GM15510 (cell line): Measurements from ENCODE around the gene CFAP410.
A peak's percentile ranks its signal among the peaks of the same experiment; 100 is the strongest.

Experiments used
- POLR2A ChIP-seq: IDR thresholded peaks from 3 replicates; pipeline ENCODE4 v1.6.1; 2011; ENCODE audit warnings: borderline replicate concordance; ENCODE audit not compliant: insufficient read length; ENCODE audit errors: extremely low read depth

CFAP410 gene

DNA sequence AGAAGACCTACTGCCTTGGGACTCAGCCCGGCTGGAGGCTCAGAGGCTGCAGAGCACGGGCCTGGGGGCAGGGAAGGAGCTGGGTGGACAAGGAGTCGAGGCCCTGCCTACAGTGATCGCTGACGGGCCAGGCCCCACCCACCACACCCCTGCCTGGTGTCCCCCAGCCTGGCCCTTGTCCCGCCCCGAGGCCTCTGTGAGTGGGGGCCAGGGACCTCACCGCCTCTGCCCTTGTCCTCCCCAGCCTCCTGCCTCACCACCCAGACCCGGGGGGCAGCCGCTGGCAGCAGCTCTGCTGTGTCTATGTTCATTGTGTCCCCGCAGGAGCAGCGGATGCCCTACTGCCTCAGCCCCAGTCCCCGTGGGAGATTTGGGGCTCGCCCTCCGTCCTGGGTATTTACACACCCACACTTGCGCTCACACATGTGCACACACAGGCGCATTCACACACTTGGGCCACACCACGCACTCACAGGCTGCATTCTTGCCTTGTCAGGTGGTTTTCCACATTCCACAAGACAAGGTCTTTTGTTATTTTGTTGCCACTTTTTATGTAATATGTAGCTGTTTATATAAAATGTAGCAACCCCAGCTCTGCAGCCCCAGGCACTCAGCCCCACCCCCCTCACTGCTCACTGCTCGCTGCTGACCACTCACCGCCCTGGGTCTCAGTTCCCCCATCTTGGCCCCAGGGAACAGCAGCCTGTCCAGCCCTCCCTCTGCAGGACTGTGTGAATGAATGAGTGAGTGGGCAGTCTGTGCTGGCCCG is 32.1 kb downstream of the CFAP410 start:
- TF ChIP-seq POLR2A, result no peak

DNA sequence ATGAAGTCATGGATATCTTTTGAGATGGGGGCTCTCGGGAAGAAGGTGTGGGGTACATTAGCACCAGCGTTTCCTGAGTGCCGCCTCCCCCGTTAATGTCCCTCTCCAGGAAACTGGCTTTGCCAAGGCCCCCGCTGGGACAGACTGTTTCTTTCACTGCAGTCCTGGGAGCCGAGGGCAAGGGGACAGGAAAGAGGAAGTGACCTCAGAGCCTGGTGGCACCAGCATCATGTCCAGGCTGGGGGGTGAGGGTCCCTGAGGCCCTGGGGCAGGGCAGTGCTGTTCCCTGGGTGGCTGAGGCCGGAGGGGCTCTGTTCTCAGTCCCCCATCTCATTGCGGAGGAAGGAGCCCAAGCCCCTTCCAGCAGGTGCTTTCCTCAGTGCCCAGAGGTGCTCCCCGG is 33.5 kb downstream of the CFAP410 start:
- TF ChIP-seq POLR2A, result no peak

DNA sequence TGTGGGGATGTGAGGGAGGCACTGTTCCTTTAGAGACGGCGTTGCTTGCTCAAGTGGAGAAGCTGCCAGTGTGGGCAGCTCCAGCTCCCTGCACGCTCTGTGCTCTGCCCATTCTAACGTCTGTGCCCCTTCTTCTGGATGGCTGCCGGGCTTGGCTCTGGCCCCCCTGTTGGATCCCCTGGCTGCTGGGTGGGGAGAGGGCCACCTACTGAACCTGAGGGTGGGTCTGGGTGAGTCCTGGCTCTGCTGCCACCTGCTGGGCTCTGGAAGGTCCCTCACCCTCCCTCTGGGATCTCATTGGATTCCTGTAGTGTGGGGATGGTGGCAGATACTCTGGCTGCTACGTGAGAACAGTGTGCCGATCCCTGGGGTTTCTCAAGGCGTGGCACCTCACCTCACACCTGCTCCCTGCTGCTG is 34.3 kb downstream of the CFAP410 start:
- TF ChIP-seq POLR2A, result no peak

DNA sequence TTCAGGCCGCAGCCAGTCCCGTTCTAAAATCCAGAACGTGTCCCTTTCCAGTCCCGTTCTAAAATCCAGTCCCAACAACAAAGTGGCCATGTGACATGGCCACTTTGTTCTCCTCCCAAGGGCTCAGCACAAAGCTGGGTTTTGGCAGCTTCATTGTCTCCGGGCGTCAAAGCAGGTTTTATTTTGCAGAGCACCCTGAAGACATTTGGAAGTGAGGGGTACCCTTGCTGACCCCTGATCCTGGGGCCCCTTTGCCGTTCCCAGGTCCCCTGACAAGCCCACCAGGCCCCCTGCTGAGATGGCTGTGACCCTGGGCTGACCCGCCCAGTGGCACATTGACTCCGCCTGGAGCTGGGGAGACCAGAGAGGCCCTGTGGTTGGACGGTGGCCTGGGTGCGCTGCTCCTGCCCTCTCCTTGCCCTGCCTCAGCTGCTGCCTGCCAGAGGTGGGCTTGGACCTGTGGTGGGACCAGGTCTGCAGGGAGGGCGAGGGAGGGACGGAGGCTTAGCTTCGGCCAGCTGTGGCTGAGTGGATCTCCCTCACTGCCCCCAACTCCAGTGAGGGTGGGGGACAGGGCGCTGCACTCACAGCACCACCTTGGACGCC is 35.1 kb downstream of the CFAP410 start:
- TF ChIP-seq POLR2A, result no peak

DNA sequence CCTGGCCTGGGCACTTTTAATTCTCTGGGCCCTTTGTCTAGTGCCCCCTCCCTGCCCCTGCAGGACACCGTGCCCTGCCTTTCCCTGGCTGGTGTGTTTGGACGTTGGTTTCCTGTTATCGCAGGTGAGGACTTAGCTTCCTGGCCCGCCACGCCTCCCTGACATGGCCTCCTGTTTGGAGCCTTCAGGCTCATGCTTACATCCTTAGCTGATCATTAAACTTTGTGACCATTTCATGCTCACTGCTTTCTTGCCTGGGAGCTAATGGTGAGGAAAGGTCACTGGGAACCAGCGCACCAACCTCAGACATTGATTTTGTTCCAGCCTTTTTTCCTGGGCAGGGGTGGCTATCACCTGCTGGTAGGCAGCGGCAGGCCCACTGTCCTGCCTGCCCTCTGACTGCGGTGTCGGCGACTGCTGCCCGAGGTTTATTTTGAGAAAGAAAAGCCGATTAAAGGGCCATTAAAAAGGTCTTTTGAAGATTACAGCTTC is 35.7 kb downstream of the CFAP410 start:
- TF ChIP-seq POLR2A, result no peak

DNA sequence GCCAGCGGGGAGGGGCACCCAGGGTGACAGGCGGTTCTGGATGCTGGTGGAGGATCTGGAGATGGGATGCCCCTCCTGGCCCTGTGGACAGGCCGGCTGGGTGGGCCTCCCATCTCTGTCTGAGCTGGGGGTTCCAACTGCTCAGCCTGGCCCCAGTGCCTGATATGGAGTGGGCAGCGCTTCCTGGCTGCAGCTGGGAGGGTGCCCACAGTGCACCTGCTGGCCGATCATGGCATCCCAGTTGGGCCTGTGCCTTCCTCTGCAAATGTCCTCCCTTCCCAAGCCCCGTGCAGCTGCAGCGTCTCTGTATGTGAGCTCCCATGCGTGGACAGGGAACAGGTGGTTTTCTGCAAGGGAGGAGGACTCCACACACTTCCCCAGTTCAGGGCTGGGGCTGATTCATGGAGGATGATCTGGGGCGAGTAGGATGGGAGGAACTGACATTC is 37.2 kb downstream of the CFAP410 start:
- TF ChIP-seq POLR2A, result no peak

DNA sequence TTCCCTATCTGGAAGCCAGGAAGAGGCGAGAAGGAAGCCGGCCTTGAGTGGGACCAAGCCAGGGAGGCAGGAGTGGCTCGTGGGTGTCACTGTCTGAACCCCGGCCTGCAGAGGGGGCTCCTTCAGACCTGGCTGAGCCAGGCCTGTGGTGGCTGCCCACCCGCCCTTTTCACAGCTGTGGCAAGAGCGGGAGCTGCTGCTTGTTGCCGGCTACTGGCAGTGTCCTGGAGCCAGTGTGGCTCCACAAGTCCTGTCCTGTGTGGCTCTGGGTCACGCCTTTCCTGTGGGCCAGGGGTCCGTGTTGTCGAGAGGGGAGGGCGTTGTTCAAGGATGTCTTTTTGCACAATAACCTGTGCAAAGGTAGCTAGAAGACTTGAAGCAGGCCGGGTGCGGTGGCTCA is 38.0 kb downstream of the CFAP410 start:
- TF ChIP-seq POLR2A, result no peak

DNA sequence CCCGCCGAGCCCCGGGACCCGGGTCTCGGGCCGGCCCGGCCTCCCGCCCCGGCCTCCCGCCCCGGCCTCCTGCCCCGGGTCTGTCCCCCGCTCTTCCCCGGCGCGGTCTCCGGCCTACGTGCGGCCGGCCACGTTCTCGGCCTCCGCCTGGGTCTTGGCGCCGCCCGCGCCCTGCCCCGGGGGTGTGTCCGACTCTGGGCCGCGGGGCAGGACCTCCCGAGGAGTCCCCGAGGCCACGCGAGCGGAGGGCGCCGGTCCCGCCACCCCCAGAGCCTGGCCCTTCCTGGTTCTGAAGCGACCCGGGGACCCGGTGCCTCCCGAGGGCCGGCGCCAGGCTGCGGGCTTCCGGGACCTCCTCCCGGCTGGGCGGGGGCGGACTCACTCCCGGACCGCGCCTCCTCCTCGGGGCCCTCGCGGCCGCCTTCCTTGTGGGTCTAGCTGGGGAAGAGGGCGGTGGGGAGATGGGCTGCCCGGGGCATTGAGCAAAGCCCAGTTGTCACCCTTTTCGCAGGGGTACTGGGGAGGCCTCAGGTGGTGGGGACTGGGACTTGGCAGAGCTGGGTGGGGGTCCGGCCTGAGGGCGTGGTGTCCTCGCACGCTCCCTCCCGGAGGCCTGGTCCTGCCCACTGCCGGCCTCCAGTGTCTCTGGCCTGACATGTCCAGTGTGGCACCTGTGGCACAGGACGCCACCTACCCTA is 38.8 kb downstream of the CFAP410 start:
- no peak for TF ChIP-seq POLR2A

DNA sequence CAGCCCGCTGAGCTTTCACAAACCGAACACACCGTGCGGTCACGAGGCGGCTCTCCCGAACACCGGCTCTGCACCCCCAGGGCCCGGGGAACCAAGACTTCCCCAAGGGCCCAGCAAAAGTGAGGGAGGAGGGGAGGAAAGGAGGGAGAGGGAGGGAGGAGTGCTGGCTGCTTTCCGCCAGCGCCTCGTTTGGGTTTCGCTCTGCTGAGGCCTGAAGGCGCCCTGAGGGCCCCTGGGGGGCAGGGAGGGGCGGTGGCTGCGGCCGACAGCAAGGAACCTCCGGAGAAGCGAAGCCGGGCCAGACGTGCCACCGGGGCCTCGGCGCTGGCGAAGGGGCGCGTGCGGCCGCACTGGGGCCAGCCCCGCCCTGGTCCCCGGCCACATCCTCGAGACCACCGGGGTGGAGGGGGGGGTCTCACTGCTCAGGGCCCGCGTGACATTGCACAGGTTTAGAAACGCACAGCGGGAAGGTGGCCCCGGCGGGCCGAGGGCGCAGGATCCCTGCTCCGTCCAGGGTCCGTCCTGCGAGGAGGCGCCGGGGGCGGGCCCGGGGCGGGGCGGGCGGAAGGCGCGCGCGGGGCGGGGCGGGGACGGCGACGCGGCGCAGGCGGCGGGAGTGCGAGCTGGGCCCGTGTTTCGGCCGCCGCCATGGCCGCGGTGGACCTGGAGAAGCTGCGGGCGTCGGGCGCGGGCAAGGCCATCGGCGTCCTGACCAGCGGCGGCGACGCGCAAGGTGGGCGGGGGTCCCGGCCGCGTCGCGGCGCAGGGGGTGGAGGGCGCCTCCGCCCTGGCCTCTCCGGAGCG is 39.5 kb downstream of the CFAP410 start, which contains the start of gene PFKL:
Gene PFKL, plus strand, starts transcription at position 596 of the 804 bp plus-strand sequence. Its CDS starts 53 bp downstream, at position 649.
- peak; percentile 69 for TF ChIP-seq POLR2A

DNA sequence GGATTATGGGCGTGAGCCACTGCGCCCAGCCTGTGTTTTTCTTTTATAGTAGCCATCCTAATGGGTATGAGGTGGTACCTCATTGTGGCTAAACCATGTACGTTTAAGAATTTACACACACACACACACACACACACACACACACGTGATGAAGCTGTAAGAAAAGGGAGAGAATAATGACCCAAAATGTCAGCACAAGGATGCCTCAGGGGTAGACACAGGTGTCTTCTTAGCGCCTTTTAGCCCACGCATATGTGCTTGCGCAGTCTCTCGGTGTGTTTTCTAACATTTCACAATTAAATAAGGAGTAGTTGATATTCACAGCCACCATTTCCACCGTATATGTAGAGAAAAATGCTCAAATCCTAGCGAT is 40.1 kb downstream of the CFAP410 start:
- TF ChIP-seq POLR2A, result no peak

DNA sequence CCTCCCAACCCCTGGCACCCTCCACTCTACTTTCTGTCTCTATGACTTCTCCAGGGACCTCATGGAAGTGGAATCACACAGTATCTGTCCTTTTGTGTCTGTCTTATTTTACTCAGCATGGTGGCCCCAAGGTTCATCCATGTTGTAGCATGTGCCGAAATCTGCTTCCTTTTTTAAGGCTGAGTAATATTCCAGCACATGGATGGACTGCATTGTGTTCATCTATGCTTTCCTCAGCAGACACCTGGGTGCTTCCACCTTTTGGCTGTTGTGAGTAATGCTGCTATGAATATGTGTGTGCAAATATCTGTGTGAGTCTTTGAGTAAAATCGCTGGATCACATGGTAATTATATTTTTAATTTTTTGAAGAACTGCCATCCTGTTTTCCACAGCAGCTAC is 40.9 kb downstream of the CFAP410 start:
- TF ChIP-seq POLR2A, result no peak

DNA sequence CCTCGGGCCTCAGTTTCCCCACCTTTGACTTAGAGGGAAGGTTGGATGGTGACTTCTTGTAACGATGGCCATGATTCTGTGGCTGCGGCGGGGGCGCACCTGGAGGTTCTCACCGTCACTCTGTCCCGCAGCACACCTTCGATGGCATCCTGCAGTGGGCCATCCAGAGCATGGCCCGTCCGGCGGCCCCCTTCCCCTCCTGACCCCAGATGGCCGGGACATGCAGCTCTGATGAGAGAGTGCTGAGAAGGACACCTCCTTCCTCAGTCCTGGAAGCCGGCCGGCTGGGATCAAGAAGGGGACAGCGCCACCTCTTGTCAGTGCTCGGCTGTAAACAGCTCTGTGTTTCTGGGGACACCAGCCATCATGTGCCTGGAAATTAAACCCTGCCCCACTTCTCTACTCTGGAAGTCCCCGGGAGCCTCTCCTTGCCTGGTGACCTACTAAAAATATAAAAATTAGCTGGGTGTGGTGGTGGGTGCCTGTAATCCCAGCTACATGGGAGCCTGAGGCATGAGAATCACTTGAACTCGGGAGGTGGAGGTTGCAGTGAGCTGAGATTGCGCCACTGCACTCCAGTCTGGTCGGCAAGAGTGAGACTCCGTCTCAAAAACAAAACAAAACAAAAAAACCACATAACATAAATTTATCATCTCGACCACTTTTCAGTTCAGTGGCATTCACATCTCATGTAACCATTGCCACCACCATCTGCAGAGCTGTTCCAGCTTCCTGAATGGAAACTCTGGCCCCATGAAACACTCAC is 41.5 kb downstream of the CFAP410 start:
- no peak for TF ChIP-seq POLR2A

DNA sequence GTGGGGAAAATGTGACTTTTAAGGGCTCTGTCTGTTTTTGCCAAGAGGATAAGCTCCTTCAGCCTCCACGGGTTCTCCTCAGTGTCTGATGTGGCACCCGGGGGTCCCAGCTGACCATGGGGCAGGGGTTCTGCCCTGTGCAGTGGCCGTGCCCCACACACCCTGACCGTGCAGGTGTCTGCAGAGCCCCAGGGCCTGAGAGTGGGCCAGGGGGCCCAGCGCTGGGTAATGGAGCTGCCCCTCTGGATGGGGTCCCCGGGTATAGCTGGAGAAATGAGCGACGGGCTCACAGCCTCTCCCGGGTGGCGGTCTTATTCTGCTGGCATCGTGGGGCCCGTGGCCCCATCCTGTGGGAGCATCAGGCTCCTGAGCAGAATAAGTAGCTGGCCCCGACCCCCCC is 42.3 kb downstream of the CFAP410 start:
- no peak for TF ChIP-seq POLR2A

DNA sequence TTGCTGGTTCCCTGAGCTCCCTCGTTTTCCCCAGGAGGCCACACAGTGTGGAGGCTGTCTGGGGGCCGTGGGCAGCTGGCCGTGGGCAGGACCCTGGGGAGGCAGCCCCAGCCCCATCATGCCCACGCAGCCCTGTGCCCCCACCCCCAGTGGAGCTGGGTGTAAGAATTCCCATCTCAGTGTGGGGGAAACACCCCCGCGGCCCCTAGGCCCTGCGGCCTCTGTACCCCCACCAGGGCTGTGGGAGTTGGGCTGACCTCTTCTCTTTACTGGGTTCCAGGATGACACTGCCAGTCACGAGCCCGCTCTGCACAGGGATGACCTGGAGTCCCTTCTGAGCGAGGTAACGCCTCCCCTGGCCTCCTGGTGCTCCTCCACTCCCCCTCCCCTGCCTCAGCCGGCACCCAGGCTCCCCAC is 43.1 kb downstream of the CFAP410 start:
- no peak for TF ChIP-seq POLR2A
